Thyroid gland (tissue), 4 donors: ENCODE data around the gene SORCS2.

Source experiments
- CTCF ChIP-seq, 6 experiments: fragments of 200-600 bp in 3 of 6; fragments of 450-650 bp in 3 of 6; sonication (generic) in 3 of 6; IDR thresholded peaks; one replicate each; pipeline ENCODE4 v1.5.1; 2016 to 2019; ENCODE audit warnings: antibody characterized with exemption in 6 of 6, mild to moderate bottlenecking in 2 of 6, inconsistent platforms in 1 of 6, moderate library complexity in 1 of 6
- POLR2A ChIP-seq, 2 donors: fragments of 450-650 bp; IDR thresholded peaks; one replicate each; pipeline ENCODE4 v1.6.1; 2017; ENCODE audit warnings: antibody characterized with exemption in 2 of 2, mild to moderate bottlenecking in 2 of 2, moderate library complexity in 1 of 2

GRCh38 chr4:7338876-7339623, 146.7 kb downstream of the SORCS2 start:
- TF ChIP-seq CTCF (IDR thresholded peaks at IDR 0.05) (no peak), POLR2A (IDR thresholded peaks at IDR 0.05) (no peak)
